Right renal pelvis (tissue), 4 donors: ENCODE results near the gene GULP1. TPM values are rescaled to one million over a fixed set of nuclear protein-coding genes. Genes with fewer than 3 reads are reported as not detected.
A peak's percentile ranks its signal among the peaks of the same experiment; 100 is the strongest.
"Not testable (repeated sequence)": the region's sequence is repeated elsewhere in the genome, so short reads cannot be mapped to it uniquely, and the experiment has no call there.

Experiments
- DNase-seq, 4 donors: peaks; one replicate each; pipeline ENCODE4 v3.0.0-alpha.2; 2013; ENCODE audit warnings: low read depth in 4 of 4, low spot score in 3 of 4, missing footprints in 1 of 4
- polyA plus RNA-seq, 4 donors: library from polyadenylated mRNA; unstranded; fragments of 120-200 nt; gene quantifications; one replicate each; pipeline ENCODE4 v1.2.1, GENCODE V29; 2013; ENCODE audit not compliant: insufficient read length in 4 of 4

The GULP1 gene
- polyA plus RNA-seq, 4 donors: 60.1 to 71.4 (median 67.0) TPM

DNA sequence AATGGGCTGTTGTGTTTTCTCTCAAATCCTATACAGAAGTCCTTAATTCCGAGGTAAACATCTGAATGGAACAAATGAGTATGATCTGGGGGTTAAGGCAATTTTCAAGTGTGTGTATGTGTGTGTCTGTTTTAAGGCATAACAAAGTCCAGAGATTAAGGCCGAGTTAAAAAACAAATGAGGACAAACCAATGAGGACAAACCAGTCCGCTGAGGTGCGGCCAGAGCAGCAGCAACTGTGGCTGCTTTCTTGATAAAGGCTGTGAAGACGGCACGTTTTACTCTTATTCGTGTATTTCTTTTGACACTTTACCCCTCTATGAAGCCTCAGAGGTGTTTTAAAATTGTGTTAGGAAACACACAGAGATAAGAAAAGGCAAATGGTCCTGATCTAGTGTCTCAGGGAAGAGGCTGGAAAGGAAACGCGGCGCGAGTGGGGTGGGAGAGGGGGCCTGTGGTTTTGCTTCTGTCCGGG is 495 bp upstream of the GULP1 start:
- DNase-seq: peak in 1 of 4 donors; percentile 28

DNA sequence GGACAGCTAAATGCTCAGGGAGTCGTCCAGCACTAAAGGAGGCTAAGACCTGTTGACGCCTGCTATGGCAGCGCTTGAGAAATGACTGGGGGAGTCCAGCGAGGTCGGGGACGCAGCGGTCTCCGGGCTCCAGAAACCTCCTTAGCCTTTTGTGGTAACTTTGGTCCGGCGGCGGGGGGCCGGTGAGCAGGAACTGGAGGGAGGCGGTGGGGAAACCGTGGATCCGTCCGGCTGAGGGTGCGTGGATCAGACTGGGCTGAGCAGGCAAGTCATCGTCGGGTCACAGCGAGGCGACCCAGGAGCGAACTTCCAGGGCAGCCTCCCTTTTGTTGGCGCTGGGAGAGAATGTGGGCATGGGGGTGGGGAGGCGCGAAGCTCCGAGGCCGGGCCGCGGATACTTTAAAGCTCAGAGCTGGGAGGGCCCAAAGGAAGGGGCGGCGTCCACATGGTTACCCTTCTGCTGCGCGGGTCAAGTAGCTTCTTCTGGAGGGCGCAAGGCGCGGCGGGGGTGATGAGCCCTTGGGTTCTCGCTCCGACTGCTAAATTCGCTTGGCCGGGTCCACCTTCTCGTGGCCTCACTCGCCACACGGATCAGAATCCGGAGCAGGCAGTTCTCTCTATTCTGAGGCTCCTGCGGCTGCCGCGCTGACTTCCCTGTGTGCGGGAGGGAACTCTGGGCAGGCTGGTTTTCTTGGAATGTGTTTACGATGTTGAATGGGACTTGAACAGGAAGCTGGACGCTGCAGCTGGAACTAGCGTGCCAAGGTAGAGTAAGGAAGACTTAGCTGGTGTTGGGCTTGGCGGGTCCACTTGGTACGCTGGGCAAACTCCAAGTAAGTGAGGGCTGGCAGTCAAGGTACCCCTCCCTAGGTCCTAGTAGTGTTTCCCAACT is 920 bp downstream of the GULP1 start:
- peak in 3 of 4 donors; percentile 52 to 72 (median 65) for DNase-seq

DNA sequence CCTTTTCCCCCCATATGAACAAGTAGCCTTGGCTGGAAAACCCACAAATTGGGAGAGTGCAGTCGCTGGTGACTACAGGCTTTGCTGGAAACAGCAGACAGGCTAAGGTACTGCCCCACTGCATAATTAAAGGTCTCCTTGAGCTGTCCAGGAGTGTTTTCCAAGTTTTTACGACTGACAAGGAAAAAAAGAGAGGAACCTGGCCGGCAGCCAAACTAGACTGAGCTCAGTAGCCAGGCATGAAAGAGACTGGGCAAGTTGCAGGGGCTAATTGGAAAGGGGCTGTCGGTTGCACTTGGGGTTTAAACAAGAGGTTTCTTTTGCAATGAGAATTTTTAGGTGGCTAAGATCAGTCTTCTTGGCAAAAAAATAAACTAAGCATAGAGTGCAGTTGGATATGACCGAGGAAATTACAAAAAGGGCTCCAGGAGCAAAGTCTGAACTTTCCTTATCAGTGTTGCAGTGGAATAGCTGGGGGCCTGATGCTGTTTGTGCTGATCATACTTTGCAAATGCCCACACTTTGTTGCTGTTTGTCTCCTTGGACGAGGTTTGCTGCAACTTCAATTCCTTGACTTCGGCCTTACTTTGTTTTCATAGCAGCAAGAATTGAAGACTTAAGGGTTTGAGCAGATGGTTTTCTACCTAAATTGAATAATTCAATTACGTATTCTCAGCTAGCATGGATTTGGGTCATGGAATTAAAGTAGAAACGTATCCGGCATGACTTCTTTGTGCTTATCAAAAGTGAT is 2.1 kb downstream of the GULP1 start:
- DNase-seq: peak in 3 of 4 donors; percentile 53 to 71 (median 60)

DNA sequence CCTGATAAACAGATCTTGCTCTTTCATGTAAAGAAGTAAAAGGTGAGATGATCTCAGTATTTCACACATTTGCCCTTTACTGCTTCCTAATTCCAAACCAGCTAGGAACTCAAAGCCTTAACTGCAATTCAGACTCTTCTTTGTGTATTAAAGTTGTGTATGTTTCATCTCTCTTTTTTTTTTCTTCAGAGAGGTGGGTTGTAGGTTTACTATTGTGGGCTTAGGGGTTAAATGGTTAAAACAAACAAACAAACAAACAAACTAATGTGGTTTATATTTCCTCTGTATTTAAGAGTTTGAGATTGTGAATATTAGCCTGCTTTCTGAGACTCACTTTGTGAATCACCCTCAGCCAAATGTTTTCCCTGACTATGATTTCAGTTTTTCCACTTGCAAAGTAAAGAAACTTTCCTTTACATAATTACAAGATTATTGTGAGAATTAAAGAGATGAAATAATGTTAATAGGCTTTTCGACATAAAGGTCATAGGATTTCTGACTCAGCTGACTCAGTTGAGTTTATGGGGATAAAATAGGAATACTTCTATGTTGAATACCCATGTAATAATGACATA is 2.8 kb downstream of the GULP1 start:
- DNase-seq: no peak

DNA sequence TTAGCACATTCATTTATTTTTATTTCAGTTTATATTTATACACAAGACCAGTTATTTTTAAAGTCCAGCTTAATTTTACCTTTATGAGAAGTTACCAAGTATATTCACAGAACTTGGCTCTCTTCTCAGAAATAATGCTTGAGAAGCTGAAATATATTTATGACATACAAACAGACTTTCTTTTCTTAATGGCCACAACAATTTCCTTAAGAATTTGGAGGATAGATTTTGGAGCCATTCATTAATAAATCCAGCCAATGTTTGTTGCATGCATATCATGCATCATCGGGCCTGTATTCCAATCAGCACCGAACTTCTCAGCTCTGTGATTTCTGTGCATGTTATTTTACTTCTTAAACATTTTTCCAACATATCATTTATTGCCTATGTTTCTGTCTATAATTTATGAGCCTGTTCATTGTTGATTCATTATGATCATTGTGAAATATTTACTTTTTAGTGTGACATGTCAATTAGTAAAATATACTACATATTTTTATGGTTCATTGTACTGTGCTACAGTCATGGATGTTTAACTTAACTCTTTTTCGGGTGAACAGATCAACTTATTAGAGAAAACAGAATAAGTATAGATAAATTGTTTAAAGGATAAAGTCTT is 3.5 kb downstream of the GULP1 start:
- DNase-seq: no peak

DNA sequence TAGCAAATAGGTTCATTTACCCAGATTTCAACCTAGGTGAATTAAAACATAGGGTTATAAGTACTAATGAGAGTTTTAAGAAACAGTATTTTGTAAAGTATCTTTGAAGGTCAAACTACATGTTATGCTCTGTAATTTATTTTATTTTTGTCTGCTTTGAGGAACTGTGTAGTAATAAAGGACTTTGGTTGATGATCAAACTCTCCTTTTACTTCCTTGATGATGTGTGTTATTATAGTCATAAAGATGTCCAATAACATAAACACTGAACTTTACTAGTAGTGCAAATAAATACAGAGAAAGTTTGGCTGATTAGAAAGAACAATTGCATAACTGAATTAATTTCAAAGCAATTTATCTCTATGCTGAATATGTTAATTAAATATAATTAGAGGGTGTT is 6.3 kb downstream of the GULP1 start:
- DNase-seq: no peak

DNA sequence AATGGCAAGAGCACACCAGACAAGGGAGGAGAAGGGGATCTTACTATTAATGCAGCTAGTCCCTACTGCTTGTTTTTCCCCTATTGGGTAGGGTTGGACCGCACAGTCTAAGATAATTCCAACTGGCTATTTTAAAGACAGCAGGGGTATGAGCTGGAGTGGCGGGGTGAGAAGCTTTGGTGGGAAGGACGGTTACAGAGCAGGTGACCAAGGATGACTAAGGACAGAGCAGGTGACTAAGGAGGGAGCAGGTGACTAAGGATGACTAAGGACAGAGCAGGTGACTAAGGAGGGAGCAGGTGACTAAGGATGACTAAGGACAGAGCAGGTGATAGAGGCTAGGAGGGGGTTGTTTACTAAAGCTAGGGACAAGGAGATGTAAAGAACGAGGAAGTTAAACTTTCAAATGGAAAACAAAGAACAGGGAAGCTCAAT is 7.3 kb downstream of the GULP1 start:
- DNase-seq: not testable (repeated sequence)

DNA sequence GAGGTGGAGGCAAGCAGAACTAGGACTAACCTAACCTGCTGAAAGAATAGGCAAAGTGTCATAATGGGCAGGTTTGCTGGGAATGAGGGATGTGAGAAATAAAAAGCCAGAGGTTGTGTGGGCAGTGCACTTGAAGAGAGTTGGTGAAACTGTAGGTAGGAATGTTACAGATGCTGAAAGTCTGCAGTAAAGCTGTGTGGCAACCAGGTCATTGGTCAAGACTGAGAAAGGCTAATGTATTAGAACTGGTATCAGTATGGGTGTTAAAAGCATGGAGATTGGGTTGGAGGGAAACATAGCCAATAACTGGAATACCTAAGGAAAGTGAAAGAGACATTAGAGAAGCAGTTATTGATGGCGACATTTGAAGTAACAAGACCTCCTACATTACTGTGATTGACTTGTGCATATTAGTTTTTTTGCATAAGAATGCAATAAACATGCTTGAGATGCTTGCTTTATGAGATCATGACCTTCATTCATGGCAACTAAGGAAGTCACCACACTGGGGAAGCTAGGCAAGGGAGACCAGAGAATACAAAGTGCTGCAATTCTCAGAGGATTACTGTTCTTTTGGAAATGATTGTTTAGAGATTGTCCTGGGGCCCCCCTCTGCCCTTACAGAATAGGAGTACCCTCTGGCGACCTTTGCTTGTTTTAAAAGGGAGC is 11.8 kb downstream of the GULP1 start:
- DNase-seq: no peak

DNA sequence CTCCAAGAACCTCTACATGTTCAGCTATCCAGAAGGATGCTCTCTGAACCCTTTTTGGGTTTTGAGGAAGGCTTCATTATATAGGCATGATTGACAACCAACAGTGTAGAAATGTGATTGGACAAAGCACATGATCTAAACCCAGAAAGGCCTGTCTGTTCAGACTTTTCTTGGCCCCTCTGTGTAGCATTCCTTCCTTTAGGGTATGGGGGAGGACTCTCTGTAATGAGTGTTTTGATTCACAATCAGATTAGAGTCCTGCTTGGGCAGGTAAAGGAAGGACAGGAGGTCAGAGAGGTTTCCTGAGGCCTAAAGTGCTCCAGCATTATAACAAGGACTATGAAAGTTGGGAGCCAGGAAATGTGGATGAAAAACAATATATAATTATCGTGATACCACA is 13.6 kb downstream of the GULP1 start:
- no peak for DNase-seq

DNA sequence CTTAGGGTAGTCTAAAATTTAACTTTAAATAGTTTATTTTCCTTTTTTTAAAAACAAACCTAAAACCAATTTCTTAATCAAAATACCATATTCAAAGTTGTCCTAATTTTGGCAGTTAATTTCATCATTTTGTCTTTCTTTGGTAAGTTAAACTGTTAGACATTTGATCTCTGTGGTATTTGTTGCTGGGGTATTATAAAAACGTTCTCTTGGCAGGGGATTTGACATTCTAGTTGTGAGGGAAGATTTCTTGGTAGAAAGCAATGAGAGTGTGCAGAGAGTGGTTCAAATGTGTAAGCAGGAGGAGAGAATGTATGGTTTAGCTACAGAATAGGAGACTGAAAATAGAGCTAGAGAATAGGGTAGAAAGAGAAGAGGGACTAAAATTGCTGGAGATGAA is 14.6 kb downstream of the GULP1 start:
- no peak for DNase-seq

DNA sequence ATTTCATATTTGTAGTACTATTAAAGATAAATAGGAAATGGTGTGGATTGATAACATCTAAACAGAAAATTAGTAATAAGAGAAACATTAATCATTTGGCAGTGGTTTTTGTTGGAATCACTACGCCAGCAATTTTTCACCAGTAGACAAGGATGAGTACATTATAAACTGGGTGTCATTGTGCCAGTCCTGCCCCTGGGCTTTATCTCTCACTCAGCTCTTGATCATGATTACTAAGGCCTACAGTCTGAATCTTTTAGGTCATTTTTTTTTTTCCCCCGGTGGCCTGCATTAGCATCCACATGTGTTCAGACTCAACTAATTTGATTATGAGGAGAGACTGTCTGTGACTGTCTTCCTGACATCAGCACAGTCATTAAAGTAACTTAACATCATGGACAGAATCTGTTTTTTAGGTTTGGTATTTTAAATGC is 16.2 kb downstream of the GULP1 start:
- DNase-seq: no peak

DNA sequence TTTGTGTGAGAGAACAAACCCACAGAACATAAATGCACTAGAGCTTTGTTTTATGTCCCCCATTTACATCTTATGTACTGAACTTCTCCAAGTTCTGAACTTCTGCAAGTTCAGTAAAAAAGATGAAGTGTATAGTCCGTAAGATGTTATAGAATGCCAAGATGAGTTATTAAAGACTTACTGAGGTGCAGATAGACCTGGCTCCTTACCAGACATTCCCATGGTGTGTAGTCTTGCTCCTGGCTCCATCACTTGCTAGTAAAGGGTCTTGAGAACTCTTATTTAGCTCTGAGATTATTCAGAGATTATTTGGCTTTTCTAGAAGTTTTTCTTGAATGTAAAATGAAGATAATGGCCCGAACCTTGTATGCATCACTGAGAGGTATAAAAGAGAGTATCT is 16.8 kb downstream of the GULP1 start:
- no peak for DNase-seq

DNA sequence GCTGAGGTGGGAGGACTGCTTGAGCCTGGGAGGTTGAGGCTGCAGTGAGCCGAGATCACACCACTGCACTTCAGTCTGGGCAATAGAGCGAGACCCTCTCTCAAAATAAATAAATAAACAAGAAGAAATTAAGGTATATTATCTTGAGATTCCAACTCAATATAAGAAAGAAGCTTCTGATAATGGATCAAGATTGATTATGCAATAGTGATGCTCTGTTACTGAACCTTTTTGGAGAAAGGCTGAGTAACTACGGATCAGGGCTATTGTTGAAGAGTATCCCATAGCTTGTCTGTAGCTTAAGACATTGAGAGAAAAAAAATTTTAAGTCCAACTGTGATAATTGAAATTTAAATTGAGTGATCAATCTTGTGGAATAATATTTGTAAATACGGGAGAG is 17.7 kb downstream of the GULP1 start:
- no peak for DNase-seq

DNA sequence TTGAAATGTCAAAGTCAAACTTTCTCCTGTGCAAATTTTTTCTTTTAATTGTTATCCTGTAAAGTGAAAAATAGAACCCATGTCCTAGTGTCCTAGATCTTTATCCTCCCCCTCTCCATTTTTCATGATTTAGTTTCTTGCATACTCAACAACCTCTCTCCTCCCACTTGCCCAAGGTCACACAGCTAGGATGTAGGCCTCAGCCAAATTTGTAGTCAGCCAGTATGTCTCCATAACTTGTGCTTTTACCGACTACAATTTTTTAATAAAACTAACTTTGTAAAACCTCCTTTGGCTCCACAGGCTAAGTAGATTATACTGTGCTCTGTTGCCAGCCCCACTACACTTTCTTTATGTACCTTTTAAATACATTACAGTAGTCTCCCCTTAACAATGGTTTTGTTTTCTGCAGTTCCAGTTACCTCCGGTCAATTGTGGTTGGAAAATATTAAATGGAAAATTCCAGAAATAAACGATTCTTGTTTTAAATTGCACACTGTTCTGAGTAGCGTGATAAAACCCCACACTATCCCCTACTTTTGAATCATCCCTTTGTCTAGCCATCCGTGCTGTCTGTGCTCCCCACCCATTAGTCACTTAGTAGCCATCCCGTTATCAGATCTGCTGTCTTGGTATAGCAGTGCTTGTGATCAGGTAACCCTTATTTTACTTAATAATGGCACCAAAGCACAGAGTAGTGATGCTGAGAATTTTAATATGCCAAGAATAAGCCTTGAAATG is 22.8 kb downstream of the GULP1 start:
- no peak for DNase-seq

DNA sequence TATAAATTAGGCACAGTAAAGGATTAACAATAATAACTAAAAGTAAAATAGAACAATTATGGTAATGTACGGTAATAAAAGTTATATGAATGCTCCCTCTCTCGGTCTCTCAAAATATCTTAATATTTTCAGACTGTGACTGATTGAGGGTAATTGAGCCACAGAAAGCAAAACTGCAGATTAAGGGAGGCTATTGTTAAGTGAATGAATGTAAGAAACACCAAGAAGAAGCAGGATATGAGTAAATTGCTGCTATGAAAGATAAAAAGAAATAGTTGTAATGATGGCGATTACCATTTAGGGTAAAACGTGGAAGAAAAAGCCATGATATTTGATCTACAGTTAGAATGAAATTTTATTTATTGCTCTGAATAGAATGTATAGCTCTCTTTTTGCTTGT is 24.1 kb downstream of the GULP1 start:
- no peak for DNase-seq

DNA sequence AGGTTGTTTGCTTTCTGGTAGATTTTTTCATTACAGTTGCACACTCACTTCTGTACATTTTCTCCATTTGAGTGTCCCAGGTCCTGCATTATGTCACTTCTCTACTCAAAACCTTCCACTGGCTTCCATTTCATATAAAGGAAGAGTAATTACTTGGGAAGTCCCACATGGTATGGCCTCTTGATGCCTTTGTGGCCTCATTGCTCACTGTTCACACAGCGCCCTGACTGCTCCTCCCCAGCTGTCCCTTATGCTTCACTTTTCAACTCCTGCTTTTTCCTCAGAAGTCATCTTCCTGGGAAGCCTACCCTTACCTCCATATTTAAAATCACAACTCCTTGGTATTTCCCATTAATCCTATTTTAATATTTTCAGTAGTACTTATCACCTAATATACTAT is 24.7 kb downstream of the GULP1 start:
- no peak for DNase-seq

DNA sequence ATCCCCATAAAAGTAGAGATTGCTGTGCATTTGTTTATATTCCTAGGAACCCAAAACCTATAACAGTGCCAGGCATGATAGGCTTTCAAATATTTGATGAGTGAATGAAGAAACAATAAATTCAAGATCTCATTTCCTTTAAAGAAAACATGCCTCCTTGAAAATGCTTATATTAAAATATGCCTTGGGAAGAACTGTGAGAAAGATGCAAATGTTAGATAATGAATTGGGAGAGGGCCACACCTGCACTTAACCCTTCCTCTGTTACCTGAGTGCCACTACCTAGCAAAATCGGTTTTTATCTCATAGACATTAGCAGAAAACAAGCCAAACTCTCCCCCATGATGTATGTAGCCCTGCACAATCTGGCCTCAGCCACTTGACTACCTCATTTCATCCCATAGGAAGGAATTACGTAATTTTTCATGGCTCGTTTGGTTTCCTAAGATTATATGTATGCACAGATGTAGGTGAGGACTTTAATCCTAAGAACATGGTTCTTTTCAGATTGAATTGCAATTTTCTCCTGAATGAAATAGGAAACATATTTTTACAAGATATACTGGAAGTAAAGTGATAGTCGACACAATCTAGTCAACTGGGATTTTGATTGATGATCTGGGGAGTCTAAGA is 25.2 kb downstream of the GULP1 start:
- DNase-seq: no peak

DNA sequence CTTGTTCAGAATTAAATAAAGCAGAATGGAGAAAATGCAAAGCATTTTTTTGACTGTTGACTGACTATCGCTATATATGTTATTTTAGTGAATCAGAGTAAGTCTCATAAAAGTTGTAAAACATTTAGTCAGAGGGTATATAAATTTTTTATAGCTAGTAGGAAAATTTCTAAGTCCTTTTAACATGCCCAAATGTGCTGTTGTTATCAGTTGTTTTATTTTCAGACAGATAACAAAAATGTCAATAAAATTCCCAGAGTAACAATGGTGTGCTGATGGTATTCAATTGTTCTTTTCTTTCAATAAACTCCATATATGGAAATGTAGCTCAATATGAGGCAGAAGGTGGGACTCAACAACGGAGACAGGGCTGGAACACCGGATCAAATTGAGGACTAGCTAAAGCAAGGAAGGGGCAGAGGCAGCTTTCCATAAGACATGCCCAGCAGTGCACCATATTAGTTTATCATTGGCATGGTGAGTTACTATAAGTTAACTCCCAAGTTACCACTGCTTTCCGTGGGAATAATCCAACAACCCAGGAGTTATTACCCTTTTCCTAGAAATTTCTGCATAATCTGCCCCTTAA is 26.6 kb downstream of the GULP1 start:
- no peak for DNase-seq

DNA sequence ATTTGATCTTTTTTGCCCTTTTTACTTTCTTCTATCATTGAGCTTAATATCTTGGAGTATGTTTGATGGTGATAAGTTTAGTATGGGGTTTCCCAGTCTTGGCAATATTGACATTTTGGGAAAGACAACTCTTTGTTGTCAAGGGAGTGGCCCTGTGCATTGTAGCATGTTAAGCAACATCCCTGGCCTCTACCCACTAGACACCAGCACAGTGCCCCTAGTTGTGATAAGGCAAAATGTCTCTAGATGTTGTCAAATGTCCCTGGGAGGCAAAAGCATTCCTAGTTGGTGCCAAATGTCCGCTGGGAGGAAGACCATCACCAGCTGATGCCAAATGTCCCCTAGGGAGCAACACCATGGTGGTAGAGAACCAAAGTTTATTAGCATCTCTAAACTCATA is 28.2 kb downstream of the GULP1 start:
- no peak for DNase-seq
